Measurements from ENCODE around the gene CCDC15. TPM values are rescaled to one million over a fixed set of nuclear protein-coding genes. Genes with fewer than 3 reads are reported as not detected.

CCDC15 gene
- total RNA-seq, result 1 to 10 TPM in 2 of 3 donors, under 1 TPM in 1; 0.73 to 1.8 (median 1.6) TPM
- long read RNA-seq, donor 1, result 0 reads
- long read RNA-seq, donor 2, partial matches to known transcripts, result 0 of 1 reads
- long read RNA-seq, donor 2, other reads (novel, unspliced or antisense), result 1 of 1 reads

GRCh38 chr11:124953753-124954589 lies at the start of gene CCDC15:
CCDC15 (plus strand) TSS chr11:124954202; CDS start chr11:124954733, 531 bp downstream.
- ATAC-seq (peak; percentile 100), DNase-seq (peak; percentile 97 to 98 (median 98))
- Histone ChIP-seq H3K9me3 (no peaks in the 10 kb centered on the region), H3K4me1 (ENCODE audit: low read depth) (no peaks in the 10 kb centered on the region), H3K36me3 (ENCODE audit: low read depth) (no peaks in the 10 kb centered on the region), H3K4me3 (peak within 1 kb of the TSS; percentile 18)
- TF ChIP-seq CTCF (IDR thresholded peaks at IDR 0.05), result no peak
- intact Hi-C loops (cut with DNase I, micrococcal nuclease), result no loop called here

GRCh38 chr11:124915541-124916369 lies 38.2 kb upstream of the CCDC15 start:
- H3K4me1 ChIP-seq (ENCODE audit: low read depth), result no peaks in the 10 kb centered on the region
- ATAC-seq (no peak), DNase-seq (no peak)
- no peak overlapping the region for H3K4me3 ChIP-seq
- H3K36me3 ChIP-seq (ENCODE audit: low read depth), result no peaks in the 10 kb centered on the region
- peaks cover 2% of the 10 kb centered on the region for H3K9me3 ChIP-seq
- intact Hi-C loops (cut with DNase I, micrococcal nuclease), result no loop called here
- TF ChIP-seq CTCF (IDR thresholded peaks at IDR 0.05), result no peak

- no peak overlapping the region for H3K4me3 ChIP-seq
- no peak for DNase-seq
- no peak for ATAC-seq
- intact Hi-C loops (cut with DNase I, micrococcal nuclease), result no loop called here
- H3K36me3 ChIP-seq (ENCODE audit: low read depth), result no peaks in the 10 kb centered on the region
- peaks cover 2% of the 10 kb centered on the region for H3K9me3 ChIP-seq
- H3K4me1 ChIP-seq (ENCODE audit: low read depth), result no peaks in the 10 kb centered on the region
- TF ChIP-seq CTCF (IDR thresholded peaks at IDR 0.05), result no peak
Observed at GRCh38 chr11:124916370-124916710, 37.7 kb upstream of the CCDC15 start.

- DNase-seq, result no peak
- ATAC-seq, result no peak
- no peaks in the 10 kb centered on the region for H3K36me3 ChIP-seq (ENCODE audit: low read depth)
- intact Hi-C loops (cut with DNase I, micrococcal nuclease), result no loop called here
- no peak for TF ChIP-seq CTCF (IDR thresholded peaks at IDR 0.05)
- no peaks in the 10 kb centered on the region for H3K9me3 ChIP-seq
- H3K4me3 ChIP-seq, result no peak overlapping the region
- no peaks in the 10 kb centered on the region for H3K4me1 ChIP-seq (ENCODE audit: low read depth)
Observed at GRCh38 chr11:124917115-124917637, 36.8 kb upstream of the CCDC15 start.

GRCh38 chr11:124918950-124919349 lies 35.1 kb upstream of the CCDC15 start, which contains the start of gene HEPN1:
HEPN1 (plus strand) TSS chr11:124919250.
- no peaks in the 10 kb centered on the region for H3K36me3 ChIP-seq (ENCODE audit: low read depth)
- DNase-seq, result no peak
- H3K4me1 ChIP-seq (ENCODE audit: low read depth), result no peaks in the 10 kb centered on the region
- no peak for ATAC-seq
- no peaks in the 10 kb centered on the region for H3K9me3 ChIP-seq
- intact Hi-C loops (cut with DNase I, micrococcal nuclease), result no loop called here
- H3K4me3 ChIP-seq, result no peak within 1 kb of the TSS
- TF ChIP-seq CTCF (IDR thresholded peaks at IDR 0.05), result no peak
